Brain microvascular endothelial cell (primary cell): ENCODE data around the gene SASH3.

ENCODE experiments used
- DNase-seq: peaks from one replicate; pipeline ENCODE4 v3.0.0-alpha.2; 2020
- H3K27ac ChIP-seq: fragments of 250-450 bp; sonication (Bioruptor Pico); 2 replicates; pipeline ENCODE4 v1.5.1; 2020; ENCODE audit warnings: mild to moderate bottlenecking, moderate library complexity
- H3K27me3 ChIP-seq: fragments of 250-450 bp; sonication (Bioruptor Pico); replicated peaks from 2 replicates; pipeline ENCODE4 v1.5.1; 2020; ENCODE audit warnings: mild to moderate bottlenecking
- H3K36me3 ChIP-seq: fragments of 250-450 bp; sonication (Bioruptor Pico); replicated peaks from 2 replicates; pipeline ENCODE4 v1.5.1; 2020; ENCODE audit warnings: mild to moderate bottlenecking
- H3K4me3 ChIP-seq: 2 replicates; pipeline ENCODE4 v1.5.1; 2011; ENCODE audit warnings: low read depth, mild to moderate bottlenecking, control low read depth, low read length, moderate library complexity
- in situ Hi-C: cut with HindIII; loops from 2 replicates; pipeline ENCODE4 v1.10.0; 2017; ENCODE audit warnings: low sequenced_read_pairs, low pct_ligation_motif_present
- TF ChIP-seq, protein P1 (sequence below): IDR thresholded peaks from 2 replicates; pipeline ENCODE4 v1.5.1; 2011; ENCODE audit warnings: low read depth, mild to moderate bottlenecking, moderate library complexity, low read length, control low read depth, inconsistent platforms; ENCODE audit errors: missing control alignments

Gene SASH3

DNA sequence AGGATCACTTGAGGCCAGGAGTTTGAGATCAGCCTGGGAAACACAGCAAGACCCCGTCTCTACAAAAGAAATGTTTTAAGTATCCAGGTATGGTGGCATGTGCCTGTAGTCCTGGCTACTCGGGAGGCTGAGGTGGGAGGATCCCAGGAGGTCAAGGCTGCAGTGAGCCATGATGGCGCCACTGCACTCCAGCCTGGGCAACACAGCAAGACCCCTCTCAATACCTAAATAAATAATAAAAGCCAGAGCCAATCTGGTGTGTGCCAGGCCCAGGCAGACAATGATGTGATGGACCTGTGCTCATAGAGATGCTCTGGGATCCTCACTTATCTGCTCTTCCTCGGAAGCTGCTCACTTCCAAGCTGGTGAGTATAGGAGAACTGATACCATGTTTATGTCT is 18.2 kb upstream of the SASH3 start:
- no peak for DNase-seq
- Histone ChIP-seq H3K27ac (no peak overlapping the region), H3K36me3 (no peaks in the 10 kb centered on the region), H3K27me3 (no peaks in the 10 kb centered on the region), H3K4me3 (no peak overlapping the region)
- TF ChIP-seq, protein P1, sequence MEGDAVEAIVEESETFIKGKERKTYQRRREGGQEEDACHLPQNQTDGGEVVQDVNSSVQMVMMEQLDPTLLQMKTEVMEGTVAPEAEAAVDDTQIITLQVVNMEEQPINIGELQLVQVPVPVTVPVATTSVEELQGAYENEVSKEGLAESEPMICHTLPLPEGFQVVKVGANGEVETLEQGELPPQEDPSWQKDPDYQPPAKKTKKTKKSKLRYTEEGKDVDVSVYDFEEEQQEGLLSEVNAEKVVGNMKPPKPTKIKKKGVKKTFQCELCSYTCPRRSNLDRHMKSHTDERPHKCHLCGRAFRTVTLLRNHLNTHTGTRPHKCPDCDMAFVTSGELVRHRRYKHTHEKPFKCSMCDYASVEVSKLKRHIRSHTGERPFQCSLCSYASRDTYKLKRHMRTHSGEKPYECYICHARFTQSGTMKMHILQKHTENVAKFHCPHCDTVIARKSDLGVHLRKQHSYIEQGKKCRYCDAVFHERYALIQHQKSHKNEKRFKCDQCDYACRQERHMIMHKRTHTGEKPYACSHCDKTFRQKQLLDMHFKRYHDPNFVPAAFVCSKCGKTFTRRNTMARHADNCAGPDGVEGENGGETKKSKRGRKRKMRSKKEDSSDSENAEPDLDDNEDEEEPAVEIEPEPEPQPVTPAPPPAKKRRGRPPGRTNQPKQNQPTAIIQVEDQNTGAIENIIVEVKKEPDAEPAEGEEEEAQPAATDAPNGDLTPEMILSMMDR: no peak
- in situ Hi-C loops: no loop called here

DNA sequence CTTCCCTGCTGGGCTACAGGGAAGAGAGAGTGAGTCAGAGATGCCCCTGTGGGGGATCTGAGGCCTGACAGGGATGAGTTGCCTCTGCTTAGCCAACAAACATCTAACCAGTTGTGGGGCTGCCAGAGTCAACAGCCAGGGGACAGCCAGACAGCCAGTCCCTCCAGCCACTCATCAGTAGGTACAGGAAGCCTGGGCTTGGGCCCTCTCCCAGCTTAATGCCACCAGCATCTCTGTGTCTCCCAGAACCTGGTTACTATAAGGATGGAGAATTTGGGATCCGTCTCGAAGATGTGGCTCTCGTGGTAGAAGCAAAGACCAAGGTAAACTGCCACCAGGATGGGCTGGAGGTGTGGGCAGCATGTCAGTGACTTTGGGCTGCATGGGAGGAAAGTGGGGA is 17.3 kb upstream of the SASH3 start:
- Histone ChIP-seq H3K27me3 (no peaks in the 10 kb centered on the region), H3K36me3 (no peaks in the 10 kb centered on the region), H3K4me3 (no peak overlapping the region), H3K27ac (no peak overlapping the region)
- DNase-seq: no peak
- TF ChIP-seq, protein P1: no peak
- in situ Hi-C loops: no loop called here

DNA sequence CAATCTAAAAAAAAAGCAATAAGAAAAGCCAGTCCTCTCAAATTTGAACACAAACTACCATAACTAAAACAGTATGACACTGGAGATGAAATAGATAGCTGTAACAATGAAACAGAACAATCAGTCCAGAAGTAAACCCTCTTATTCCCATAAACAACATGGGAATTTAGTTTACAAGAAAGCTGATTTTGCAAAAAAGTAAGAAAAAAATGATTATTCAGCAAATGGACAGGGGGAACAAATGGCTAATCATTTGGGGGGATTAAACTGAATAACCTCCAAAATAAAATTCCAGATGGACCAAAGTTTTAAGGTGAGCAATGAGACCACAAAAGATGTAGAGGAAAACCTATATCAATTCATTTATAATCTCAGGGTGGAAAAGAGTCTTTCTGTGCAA is 16.1 kb upstream of the SASH3 start:
- TF ChIP-seq, protein P1: no peak
- no peak overlapping the region for H3K27ac ChIP-seq
- H3K4me3 ChIP-seq: no peak overlapping the region
- H3K36me3 ChIP-seq: no peaks in the 10 kb centered on the region
- in situ Hi-C loops: no loop called here
- no peak for DNase-seq
- H3K27me3 ChIP-seq: no peaks in the 10 kb centered on the region

DNA sequence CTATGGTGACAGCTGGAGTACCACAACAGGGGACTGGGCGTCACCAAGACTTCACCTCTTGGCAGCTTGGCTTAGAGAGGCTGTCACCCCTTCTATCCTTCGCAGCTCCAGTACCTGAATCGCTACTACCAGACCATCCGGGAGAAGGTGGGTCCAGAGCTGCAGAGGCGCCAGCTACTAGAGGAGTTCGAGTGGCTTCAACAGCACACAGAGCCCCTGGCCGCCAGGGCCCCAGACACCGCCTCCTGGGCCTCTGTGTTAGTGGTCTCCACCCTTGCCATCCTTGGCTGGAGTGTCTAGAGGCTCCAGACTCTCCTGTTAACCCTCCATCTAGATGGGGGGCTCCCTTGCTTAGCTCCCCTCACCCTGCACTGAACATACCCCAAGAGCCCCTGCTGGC is 11.6 kb upstream of the SASH3 start:
- H3K27me3 ChIP-seq: no peaks in the 10 kb centered on the region
- in situ Hi-C loops: no loop called here
- no peak for DNase-seq
- no peak overlapping the region for H3K27ac ChIP-seq
- no peak overlapping the region for H3K4me3 ChIP-seq
- H3K36me3 ChIP-seq: no peaks in the 10 kb centered on the region
- TF ChIP-seq, protein P1: no peak

DNA sequence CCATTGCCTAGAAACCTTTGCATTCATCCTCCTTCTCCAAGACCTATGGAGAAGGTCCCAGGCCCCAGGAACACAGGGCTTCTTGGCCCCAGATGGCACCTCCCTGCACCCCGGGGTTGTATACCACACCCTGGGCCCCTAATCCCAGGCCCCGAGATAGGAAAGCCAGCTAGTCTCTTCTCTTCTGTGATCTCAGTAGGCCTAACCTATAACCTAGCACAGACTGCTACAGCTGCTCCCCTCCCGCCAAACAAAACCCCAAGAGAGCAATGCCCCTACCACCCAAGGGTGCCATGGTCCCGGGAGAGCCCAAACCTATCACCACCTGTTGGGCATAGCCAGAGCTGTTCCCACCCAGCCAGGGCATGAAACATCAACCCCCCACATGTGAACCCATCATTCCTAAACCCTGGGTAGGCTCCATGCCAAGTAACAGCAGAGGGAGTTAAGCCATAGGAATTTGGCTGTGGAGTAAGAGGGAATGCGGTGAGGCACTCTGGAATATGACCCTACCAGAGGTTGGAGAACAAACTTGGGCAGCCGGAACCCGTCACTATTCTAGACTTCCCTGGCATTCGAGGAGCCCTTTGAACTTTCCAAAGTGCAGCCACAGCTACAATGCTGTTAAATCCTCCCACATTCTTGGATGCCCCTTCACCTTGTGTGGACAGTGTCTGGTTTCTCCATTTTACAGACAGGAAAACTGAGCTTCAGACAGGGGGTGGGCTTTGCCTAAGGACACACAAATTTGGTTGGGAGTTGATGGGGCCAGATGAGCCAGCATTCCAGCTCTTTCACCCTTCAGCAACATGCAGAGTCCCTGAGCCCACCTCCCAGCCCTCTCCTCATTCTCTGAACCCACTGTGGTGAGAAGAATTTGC is 10.9 kb upstream of the SASH3 start:
- TF ChIP-seq, protein P1: no peak
- Histone ChIP-seq H3K36me3 (no peaks in the 10 kb centered on the region), H3K27me3 (no peaks in the 10 kb centered on the region), H3K27ac (no peak overlapping the region), H3K4me3 (no peak overlapping the region)
- no peak for DNase-seq
- in situ Hi-C loops: no loop called here
